HepG2 (cell line): Measurements from ENCODE around the gene RPRD2. TPM values are rescaled to one million over a fixed set of nuclear protein-coding genes. Genes with fewer than 3 reads are reported as not detected.

Source experiments
- CENPX ChIP-seq: sonication (generic); formaldehyde crosslinking; IDR thresholded peaks from 2 replicates; pipeline ENCODE4 v1.9.0; 2021; ENCODE audit warnings: mild to moderate bottlenecking, missing genetic modification reagents, moderate library complexity
- FOXJ3 ChIP-seq: sonication (generic); formaldehyde crosslinking; IDR thresholded peaks from 2 replicates; pipeline ENCODE4 v1.4.0; 2020; ENCODE audit warnings: missing genetic modification reagents, mild to moderate bottlenecking, borderline replicate concordance
- IRF2 ChIP-seq: IDR thresholded peaks from 2 replicates; pipeline ENCODE4 v1.6.1; 2018; ENCODE audit warnings: missing genetic modification reagents, missing compliant biosample characterization
- PITX1 ChIP-seq: sonication (generic); formaldehyde crosslinking; IDR thresholded peaks from 2 replicates; pipeline ENCODE4 v1.5.1; 2020; ENCODE audit warnings: mild to moderate bottlenecking, missing genetic modification reagents
- RFX5 ChIP-seq: IDR thresholded peaks from 2 replicates; pipeline ENCODE4 v1.6.1; 2011; ENCODE audit warnings: low read depth, low read length, improper control_type of control experiment
- SMAD9 ChIP-seq: sonication (generic); formaldehyde crosslinking; IDR thresholded peaks from 2 replicates; pipeline ENCODE4 v1.5.1; 2020; ENCODE audit warnings: mild to moderate bottlenecking, missing genetic modification reagents
- TOPORS ChIP-seq: sonication (generic); formaldehyde crosslinking; IDR thresholded peaks from 2 replicates; pipeline ENCODE4 v1.8.0; 2023; ENCODE audit warnings: mild to moderate bottlenecking, missing genetic modification reagents
- TRIM24 ChIP-seq: sonication (generic); formaldehyde crosslinking; IDR thresholded peaks from 2 replicates; pipeline ENCODE4 v1.8.0; 2022; ENCODE audit warnings: mild to moderate bottlenecking, missing genetic modification reagents
- ZMYM3 ChIP-seq: sonication (generic); formaldehyde crosslinking; IDR thresholded peaks from 2 replicates; pipeline ENCODE4 v1.5.1; 2020; ENCODE audit warnings: mild to moderate bottlenecking, missing genetic modification reagents
- ZNF280B ChIP-seq: sonication (generic); formaldehyde crosslinking; IDR thresholded peaks from 2 replicates; pipeline ENCODE4 v1.5.0; 2020; ENCODE audit warnings: missing genetic modification reagents, mild to moderate bottlenecking, borderline replicate concordance
- ZNF501 ChIP-seq: sonication (generic); formaldehyde crosslinking; IDR thresholded peaks from 2 replicates; pipeline ENCODE4 v1.5.1; 2020; ENCODE audit warnings: mild to moderate bottlenecking, moderate library complexity, missing genetic modification reagents
- ZNF556 ChIP-seq: sonication (generic); formaldehyde crosslinking; IDR thresholded peaks from 2 replicates; pipeline ENCODE4 v1.4.0; 2020; ENCODE audit warnings: mild to moderate bottlenecking, missing genetic modification reagents, borderline replicate concordance
- ZNF713 ChIP-seq: sonication (generic); formaldehyde crosslinking; IDR thresholded peaks from 2 replicates; pipeline ENCODE4 v1.4.0; 2020; ENCODE audit warnings: mild to moderate bottlenecking, missing genetic modification reagents
- polyA plus RNA-seq, 8 experiments: library from polyadenylated mRNA; depleted of rRNA in 3 of 8; stranded (reverse) in 7 of 8; unstranded in 1 of 8; fragments of >200 nt; fragmentation: Illumina TruSeq in 4 of 8; extraction: Trizol in 4 of 8; gene quantifications; 2 replicates each; pipeline versions ENCODE4 v1.2.1 to v1.2.3, GENCODE V29; 2011 to 2016; ENCODE audit warnings: low read depth in 4 of 8, missing spikeins in 1 of 8, mixed read lengths in 1 of 8; ENCODE audit not compliant: insufficient read depth in 1 of 8
- total RNA-seq, 5 experiments: library from RNA; depleted of rRNA; stranded (reverse); fragments of >200 nt; fragmentation: Illumina TruSeq; extraction: Trizol; gene quantifications; 2 replicates each; pipeline ENCODE4 v1.2.3, GENCODE V29; 2016; ENCODE audit warnings: low read depth in 1 of 5
- TF ChIP-seq, protein P1 (sequence below): sonication (generic); formaldehyde crosslinking; IDR thresholded peaks from 2 replicates; pipeline ENCODE4 v1.5.0; 2020; ENCODE audit warnings: mild to moderate bottlenecking, missing genetic modification reagents, moderate library complexity
- TF ChIP-seq, protein P2 (sequence below): sonication (generic); formaldehyde crosslinking; IDR thresholded peaks from 2 replicates; pipeline ENCODE4; 2020; ENCODE audit warnings: missing genetic modification reagents, mild to moderate bottlenecking, borderline replicate concordance
- TF ChIP-seq, protein P3 (sequence below): sonication (generic); formaldehyde crosslinking; IDR thresholded peaks from 2 replicates; pipeline ENCODE4 v1.5.0; 2020; ENCODE audit warnings: mild to moderate bottlenecking, missing genetic modification reagents, borderline replicate concordance

The RPRD2 gene
- total and polyA plus RNA-seq, 2 of the 13 experiments (the other 11 are each of a cell fraction or from before 2014, with no cell fraction given) = 8.0 to 8.9 TPM

DNA sequence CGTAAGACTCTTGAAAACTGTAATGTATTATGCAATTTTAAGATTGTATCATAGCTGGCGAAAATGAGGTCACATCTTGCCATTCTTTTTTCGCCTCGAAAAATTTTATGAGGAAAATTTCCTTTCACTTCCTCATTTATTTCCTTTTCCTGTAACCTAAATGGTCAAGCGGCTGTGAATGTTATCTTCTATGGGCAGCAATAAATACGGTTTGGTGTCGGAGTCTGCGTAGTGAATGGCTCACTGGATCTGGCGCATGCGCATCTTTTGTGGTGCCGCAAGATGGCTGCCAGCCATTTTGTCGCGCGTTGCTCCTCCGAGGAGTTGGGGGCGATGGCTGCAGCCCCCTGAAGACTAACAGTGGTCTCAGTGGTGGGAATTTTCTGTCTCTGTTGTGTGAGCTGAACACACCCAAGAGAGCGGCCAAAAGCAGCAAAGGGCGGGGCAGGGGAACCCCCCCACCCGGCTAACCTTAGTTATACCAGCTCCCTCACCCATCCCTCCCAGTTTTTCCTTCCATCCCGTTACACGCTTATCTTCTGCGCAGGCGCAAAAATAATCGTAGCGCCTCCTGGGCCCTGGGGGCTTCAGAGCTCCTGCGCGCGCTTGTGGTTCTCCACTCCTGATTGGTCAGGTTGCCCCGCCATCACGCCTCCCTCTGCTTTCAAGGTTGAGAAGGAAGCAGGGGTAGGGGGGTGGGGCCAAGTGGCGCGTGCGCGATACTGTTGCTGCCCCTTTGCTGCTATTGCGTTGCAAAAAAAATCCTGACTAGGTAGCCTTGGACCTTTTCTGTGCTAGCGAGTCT, at the start of gene RPRD2 (continued):
- TF ChIP-seq, protein P1, sequence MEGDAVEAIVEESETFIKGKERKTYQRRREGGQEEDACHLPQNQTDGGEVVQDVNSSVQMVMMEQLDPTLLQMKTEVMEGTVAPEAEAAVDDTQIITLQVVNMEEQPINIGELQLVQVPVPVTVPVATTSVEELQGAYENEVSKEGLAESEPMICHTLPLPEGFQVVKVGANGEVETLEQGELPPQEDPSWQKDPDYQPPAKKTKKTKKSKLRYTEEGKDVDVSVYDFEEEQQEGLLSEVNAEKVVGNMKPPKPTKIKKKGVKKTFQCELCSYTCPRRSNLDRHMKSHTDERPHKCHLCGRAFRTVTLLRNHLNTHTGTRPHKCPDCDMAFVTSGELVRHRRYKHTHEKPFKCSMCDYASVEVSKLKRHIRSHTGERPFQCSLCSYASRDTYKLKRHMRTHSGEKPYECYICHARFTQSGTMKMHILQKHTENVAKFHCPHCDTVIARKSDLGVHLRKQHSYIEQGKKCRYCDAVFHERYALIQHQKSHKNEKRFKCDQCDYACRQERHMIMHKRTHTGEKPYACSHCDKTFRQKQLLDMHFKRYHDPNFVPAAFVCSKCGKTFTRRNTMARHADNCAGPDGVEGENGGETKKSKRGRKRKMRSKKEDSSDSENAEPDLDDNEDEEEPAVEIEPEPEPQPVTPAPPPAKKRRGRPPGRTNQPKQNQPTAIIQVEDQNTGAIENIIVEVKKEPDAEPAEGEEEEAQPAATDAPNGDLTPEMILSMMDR = no peak
- no peak for TF ChIP-seq ZNF501 (CRISPR knock-in tag)
- 0 out of 2 replicates have a peak, but pooled peaks have one; percentile 7 for TF ChIP-seq FOXJ3 (CRISPR knock-in tag)
- TF ChIP-seq PITX1 (CRISPR knock-in tag) = peak; percentile 69
- TF ChIP-seq, protein P2, sequence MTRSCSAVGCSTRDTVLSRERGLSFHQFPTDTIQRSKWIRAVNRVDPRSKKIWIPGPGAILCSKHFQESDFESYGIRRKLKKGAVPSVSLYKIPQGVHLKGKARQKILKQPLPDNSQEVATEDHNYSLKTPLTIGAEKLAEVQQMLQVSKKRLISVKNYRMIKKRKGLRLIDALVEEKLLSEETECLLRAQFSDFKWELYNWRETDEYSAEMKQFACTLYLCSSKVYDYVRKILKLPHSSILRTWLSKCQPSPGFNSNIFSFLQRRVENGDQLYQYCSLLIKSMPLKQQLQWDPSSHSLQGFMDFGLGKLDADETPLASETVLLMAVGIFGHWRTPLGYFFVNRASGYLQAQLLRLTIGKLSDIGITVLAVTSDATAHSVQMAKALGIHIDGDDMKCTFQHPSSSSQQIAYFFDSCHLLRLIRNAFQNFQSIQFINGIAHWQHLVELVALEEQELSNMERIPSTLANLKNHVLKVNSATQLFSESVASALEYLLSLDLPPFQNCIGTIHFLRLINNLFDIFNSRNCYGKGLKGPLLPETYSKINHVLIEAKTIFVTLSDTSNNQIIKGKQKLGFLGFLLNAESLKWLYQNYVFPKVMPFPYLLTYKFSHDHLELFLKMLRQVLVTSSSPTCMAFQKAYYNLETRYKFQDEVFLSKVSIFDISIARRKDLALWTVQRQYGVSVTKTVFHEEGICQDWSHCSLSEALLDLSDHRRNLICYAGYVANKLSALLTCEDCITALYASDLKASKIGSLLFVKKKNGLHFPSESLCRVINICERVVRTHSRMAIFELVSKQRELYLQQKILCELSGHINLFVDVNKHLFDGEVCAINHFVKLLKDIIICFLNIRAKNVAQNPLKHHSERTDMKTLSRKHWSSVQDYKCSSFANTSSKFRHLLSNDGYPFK (CRISPR knock-in tag) = peak; percentile 15; the same call in 1 of the 2 replicates
- no peak for TF ChIP-seq RFX5
- no peak; the same call in 1 of the 2 replicates for TF ChIP-seq ZNF556 (CRISPR knock-in tag)
- TF ChIP-seq ZMYM3 (CRISPR knock-in tag) = no peak
- no peak for TF ChIP-seq ZNF713 (CRISPR knock-in tag)
- TF ChIP-seq, protein P3, sequence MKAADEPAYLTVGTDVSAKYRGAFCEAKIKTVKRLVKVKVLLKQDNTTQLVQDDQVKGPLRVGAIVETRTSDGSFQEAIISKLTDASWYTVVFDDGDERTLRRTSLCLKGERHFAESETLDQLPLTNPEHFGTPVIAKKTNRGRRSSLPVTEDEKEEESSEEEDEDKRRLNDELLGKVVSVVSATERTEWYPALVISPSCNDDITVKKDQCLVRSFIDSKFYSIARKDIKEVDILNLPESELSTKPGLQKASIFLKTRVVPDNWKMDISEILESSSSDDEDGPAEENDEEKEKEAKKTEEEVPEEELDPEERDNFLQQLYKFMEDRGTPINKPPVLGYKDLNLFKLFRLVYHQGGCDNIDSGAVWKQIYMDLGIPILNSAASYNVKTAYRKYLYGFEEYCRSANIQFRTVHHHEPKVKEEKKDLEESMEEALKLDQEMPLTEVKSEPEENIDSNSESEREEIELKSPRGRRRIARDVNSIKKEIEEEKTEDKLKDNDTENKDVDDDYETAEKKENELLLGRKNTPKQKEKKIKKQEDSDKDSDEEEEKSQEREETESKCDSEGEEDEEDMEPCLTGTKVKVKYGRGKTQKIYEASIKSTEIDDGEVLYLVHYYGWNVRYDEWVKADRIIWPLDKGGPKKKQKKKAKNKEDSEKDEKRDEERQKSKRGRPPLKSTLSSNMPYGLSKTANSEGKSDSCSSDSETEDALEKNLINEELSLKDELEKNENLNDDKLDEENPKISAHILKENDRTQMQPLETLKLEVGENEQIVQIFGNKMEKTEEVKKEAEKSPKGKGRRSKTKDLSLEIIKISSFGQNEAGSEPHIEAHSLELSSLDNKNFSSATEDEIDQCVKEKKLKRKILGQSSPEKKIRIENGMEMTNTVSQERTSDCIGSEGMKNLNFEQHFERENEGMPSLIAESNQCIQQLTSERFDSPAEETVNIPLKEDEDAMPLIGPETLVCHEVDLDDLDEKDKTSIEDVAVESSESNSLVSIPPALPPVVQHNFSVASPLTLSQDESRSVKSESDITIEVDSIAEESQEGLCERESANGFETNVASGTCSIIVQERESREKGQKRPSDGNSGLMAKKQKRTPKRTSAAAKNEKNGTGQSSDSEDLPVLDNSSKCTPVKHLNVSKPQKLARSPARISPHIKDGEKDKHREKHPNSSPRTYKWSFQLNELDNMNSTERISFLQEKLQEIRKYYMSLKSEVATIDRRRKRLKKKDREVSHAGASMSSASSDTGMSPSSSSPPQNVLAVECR = peak; percentile 35; the same call in 1 of the 2 replicates
- no peak for TF ChIP-seq SMAD9 (CRISPR knock-in tag)
- peak; percentile 54 for TF ChIP-seq ZNF280B
- TF ChIP-seq TOPORS (CRISPR knock-in tag) = no peak
- TF ChIP-seq IRF2 (CRISPR knock-in tag) = no peak
- no peak for TF ChIP-seq CENPX (CRISPR knock-in tag)
- no peak for TF ChIP-seq TRIM24 (CRISPR knock-in tag)
